ENCODE data around the gene TLR5.
A peak's percentile ranks its signal among the peaks of the same experiment; 100 is the strongest.
"Not testable (repeated sequence)": the region's sequence is repeated elsewhere in the genome, so short reads cannot be mapped to it uniquely, and the experiment has no call there.

TLR5 gene, protein sequence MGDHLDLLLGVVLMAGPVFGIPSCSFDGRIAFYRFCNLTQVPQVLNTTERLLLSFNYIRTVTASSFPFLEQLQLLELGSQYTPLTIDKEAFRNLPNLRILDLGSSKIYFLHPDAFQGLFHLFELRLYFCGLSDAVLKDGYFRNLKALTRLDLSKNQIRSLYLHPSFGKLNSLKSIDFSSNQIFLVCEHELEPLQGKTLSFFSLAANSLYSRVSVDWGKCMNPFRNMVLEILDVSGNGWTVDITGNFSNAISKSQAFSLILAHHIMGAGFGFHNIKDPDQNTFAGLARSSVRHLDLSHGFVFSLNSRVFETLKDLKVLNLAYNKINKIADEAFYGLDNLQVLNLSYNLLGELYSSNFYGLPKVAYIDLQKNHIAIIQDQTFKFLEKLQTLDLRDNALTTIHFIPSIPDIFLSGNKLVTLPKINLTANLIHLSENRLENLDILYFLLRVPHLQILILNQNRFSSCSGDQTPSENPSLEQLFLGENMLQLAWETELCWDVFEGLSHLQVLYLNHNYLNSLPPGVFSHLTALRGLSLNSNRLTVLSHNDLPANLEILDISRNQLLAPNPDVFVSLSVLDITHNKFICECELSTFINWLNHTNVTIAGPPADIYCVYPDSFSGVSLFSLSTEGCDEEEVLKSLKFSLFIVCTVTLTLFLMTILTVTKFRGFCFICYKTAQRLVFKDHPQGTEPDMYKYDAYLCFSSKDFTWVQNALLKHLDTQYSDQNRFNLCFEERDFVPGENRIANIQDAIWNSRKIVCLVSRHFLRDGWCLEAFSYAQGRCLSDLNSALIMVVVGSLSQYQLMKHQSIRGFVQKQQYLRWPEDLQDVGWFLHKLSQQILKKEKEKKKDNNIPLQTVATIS

DNA sequence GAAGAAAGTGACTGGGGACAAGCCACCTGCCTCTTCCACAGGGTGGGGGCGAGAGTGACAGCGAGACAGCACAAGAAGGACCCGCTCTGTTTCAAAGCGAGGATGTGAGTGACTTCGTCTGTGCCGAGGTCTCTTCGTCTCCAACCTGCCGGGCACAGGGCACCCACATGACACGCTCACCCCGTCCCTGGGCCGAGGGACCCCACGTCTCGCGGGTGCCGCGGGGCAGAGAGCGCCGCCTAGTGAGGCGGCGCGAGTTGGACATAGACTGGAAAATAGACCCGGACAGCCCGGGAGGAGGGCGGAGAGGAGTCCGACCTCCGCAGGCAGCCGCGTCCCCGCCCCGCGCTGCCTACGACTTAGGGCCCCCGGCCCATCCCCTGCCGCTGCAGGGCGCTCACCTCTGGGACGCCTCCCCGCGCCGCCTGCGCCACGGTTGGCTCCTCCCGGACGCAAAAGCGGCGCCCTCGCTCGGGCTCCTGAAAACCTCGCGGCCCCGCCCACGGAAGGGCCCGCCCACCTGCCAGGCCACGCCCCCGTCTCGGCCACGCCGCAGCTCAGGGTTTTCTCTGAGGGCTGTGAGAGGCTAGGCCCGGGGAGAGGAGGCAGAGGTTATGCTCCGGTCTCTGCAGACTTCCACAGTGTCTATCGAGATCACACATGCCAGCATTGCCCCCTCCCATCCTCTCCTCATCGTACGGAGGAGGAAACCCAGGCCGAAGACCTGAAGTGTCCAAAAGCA is at the start of gene TLR5:
TSS of gene TLR5 (minus strand) at position 454 of the 742 bp plus-strand sequence. CDS start 30,217 bp downstream, outside the sequence.
- peak; percentile 95 for DNase-seq

DNA sequence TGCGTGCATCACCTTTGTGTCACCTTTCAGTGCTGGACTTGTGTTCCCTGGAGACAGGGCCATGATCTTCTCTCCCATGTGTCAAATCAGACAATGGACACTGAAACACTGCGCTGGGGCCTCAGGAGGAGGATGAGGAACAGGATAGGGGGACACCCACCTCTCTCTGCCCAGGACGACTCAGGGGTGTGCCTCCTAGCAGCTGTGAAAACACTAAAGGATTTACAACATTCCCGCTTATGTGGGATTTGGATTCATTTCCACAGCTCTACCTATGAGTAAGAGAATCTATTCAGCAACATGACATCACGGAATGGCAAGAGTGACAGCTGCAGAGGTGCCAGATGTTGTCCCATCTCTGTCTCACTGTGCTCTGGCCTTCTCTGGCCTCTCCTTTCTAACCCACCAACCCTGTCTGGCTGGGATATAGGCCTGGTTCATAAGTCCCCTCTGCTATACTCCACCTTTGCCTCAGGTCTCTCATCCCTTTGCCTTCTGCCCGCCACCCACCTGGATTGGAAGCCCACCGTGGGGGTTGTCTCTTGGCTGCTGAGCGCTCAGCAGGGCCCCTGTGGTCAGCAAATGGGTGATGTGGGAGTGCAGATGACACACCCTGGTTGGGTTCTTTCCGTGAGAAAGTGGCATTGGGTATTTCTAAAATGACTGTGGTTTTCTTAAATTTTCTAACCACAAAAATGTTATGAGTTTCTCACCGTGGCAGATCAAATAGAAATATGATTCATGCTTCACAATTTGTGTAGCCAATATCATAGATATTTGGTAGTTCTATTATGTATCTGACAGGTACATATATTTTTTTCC is 47.1 kb upstream of the TLR5 start:
- peak; percentile 75 for DNase-seq

DNA sequence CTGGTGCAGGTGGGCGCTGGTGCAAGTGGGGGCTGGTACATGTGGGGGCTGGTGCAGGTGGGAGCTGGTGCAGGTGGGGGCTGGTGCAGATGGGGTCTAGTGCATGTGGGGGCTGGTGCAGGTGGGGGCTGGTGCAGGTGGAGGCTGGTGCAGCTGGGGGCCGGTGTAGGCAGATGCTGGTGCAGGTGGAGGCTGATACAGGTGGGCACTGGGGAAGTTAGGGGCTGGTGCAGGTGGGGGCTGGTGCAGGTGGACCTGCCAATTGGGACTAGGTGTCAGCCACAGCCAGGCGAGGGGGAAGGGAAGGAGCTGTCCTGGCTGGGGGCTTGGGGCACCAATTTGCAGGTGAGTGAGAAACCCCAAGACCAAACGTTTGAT is 46.5 kb upstream of the TLR5 start:
- DNase-seq = no peak

DNA sequence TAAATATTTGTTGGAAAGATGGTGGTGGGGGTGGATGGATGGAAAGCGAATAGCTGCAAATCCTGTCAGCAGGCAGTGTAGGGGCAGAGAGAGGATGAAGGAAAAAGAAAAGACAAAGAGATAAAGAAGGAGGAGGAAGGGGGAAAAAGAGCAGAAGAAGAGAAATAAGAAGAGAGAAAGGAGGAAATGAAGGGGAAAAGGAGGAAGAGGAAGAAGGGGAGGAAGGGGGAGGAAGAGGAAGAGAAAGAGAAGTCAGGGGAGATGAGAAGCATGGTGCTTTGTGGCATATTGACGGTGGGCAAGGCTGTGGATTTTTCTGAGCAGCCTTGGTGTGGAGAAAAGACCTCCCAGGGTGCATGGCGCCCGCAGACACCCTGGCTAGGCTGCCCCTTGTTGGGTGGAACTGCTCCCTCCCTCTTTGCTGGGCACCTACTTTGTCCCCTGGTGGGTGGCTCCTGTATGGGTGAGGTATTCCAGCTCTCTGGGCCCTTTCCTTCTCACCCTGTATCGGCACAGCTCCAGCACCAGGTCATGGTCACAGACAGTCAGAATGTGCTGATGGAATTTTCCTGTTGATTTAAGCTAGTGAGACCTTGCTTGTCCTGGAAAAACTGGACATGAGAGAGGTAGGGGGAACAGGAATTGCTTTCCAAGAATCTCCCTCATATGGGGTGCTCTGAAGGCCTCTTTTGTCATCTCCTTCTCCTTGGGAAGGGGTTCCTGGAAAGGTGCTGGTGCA is 45.7 kb upstream of the TLR5 start:
- DNase-seq = peak; percentile 21

DNA sequence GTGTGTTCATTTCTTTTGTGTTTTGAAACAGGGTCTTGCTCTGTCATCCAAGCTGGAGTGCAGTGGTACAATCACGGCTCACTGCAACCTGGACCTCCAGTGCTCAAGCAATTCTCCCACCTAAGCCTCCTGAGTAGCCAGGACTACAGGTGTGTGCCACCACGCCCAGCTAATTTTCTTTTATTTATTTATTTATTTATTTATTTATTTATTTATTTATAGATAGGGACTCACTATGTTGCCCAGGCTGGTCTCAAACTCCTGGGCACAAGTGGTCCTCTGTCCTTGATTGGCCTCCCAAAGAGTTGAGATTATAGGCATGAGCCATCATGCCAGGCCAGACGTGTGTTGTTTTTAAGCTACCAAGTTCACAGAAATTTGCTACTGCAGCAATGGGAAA is 43.8 kb upstream of the TLR5 start:
- no peak for DNase-seq

DNA sequence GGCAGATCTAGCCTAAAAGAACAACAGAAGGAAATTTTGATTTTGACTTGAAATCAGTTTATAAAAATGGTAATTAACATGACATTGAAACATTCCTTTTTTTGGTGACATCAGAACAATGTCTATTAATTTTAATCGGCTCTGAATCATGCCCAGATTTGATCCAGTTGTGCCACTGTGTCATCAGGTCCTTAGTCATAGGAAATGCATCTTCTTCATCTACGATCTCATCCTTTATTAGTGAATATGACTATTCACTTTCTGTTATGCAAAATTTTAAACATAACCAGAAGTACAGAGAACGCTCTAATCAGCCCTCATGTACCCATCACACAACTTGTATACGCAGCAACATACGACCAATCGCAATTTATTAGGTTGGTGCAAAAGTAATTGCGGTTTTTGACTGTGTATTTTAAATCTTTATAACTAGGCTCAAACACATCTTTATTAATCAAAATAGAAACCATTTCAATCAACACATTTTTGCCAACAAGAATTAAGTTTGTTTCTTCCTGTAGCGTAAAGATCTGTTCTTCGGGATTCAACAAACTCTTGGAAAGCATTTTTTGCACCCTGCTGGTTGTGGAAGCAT is 40.3 kb upstream of the TLR5 start:
- peak; percentile 1 for DNase-seq

DNA sequence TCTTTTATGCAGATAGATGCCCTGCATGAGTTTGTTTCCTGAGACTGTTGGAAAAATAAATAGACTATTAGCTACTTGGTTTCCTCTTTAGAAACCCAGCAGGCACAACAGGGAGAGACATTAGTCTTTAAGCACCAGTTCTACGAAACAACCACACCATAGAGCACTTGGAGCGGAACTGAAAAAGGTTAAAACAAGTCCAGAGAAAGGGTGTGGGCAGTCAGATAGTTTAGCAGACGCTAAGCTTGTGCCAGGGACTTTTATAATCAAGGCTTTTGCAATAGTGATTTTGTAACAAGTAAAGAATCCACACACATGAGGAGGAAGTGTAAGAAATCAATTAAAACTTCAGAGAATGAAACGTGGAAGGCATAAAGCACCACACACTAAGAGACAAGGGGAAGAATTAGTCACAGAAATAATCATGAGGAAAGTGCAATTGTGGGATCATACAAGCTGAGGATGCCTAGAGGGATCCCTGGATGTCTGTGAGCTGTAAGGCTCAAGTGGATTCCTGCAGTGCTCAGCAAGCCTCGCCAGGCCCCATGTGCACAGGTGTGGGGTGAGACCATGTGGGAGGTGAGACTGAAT is 37.8 kb upstream of the TLR5 start:
- DNase-seq = no peak

DNA sequence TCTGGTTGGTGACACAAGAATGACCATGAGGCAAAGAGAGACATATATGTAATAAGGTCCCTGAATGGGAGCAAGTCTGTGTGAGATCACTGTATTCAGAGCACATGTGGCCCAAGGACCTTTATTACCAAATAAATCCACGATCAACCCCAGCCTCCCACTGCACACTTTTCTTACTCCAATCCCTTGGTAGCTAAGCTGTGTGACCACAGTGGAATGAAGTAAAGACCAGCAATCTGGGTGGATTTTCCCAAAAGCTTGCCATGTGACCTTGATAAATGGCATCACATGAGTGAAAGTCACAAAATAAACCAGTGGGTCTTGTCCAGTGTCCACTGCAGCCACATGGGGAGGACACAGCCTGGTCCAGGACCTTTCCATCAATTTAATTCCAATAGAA is 36.7 kb upstream of the TLR5 start:
- no peak for DNase-seq

DNA sequence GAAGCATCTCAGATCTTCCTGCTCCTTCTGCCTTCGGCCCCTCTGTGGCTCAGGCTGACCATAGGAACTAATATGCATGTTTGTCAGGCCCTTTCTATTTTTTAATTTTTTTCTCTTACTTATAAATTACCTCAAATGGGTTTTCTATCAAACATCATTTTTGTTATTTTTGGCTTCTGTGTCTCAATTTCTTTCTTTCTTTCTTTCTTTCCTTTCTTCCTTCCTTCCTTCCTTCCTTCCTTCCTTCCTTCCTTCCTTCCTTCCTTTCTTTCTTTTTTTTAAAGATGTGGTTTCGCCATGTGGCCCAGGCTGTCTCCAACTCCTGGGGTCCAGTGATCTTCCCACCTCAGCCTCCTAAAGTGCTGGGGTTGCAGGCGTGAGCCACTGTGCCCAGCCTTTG is 36.2 kb upstream of the TLR5 start:
- no peak for DNase-seq

DNA sequence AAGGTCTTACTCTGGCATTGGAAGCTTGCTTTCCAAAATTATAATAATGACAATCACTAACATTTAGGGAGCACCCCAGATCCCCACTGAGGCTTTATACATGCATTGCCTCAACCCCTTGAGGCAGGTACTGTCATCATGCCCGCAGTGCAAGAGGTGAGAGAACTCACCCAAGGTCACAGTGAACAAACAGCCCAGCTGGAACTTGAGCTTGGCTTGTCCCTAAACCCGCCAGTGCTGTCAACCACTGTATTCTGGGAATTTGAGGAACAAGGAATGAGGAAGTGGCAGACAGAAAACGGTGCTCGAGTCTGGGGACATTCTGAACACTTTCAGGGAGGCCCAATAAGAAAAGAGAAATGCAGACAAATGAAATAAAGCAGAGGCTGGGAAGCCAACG is 34.6 kb upstream of the TLR5 start:
- DNase-seq = no peak

DNA sequence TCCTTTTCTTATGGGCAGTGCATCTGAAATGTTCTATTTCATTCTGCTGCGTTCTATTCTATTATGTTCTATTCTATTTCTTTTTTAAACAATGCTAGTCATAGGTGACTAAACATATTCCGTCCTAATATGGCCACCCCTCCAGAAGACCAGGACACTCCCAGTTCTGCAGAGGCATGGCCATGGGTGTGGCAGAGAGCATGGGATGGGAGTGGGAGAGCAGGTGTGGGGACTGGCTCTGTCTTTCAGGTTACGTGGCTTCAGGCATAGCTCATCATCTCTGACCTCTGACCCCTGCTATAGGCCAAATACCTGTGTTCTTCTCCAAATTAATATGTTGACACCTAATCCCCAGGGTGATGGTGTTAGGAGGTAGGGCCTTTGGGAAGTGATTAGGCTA is 33.4 kb upstream of the TLR5 start:
- DNase-seq = no peak

DNA sequence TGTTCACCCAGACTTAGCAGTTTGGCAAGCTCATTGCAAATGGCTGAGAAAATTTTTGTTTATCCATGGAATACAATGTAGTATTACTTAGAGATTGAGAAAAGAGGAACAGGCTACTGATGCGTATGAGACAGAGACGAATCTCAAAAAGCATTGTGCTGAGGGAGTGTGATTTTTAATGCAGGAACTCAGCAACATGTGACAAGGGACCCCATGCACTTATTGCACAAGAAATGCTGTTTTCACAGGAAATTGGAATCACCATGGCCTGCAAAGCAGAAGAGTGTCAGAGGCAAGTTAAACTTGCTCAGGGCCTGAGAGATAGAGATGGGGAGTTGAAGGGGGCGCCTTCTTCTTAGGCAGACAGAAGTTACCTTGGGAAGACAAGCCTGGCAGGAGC is 32.6 kb upstream of the TLR5 start:
- DNase-seq = no peak

DNA sequence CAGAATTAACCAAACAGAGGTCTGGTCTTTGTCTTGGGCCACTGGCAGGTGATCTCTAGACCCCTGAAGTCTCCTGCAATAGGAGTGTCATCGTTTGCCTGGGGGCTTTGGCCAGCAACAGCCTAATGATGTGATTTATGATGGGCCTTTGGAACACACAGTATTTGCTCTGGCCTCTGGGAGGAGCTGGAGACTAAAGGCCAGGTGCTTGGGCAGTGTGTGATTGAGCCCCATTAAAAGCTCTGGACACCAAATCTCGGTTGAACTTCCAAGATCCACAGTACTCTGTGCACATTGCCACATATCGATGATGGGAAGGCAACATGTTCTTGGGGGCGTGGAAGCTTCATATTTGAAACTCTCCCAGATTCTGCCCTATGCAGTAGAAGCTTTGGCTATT is 32.0 kb upstream of the TLR5 start:
- no peak for DNase-seq

DNA sequence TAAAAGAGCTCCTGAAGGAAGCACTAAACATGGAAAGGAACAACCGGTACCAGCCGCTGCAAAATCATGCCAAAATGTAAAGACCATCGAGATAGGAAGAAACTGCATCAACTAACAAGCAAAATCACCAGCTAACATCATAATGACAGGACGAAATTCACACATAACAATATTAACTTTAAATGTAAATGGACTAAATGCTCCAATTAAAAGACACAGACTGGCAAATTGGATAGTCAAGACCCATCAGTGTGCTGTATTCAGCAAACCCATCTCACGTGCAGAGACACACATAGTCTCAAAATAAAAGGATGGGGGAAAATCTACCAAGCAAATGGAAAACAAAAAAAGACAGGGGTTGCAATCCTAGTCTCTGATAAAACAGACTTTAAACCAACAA is 26.4 kb upstream of the TLR5 start:
- not testable (repeated sequence) for DNase-seq

DNA sequence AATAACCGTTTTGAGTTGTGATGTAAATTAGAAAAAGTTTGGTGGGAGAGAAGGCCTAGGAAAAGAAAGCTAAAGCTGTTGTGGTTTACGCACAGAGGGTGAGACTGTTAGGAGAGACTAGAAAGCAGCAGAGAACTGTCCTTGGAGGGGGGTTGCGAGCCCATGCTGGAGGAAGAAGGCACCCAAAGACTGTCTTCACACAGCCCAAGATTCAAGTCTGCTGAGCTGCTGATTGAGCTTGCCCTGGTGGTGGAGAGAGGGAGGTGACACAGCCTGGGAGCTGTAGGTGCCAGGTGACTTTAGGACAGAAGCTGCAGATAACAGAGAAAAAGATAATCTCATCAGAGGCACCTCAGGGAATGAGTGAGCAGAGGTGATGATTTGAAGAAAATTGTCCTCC is 18.3 kb upstream of the TLR5 start:
- DNase-seq = no peak

DNA sequence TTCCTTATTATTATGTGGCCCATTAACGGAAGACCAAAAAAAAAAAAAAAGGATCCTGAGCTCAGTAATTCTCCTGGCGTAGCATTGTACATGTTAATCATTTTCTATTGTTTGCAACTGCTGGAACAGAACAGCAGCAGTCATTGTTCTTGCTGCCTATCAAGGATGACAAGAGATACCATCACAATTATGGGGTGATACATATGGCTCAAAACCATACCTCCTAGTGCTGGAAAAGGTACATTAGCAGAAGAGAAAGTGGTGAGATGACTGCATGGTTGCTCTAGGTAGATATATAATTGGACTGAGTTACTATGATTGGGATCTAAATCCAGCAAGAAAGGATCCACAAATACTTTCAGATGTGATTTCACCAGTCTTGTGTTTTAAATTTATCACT is 13.3 kb upstream of the TLR5 start:
- DNase-seq = no peak

DNA sequence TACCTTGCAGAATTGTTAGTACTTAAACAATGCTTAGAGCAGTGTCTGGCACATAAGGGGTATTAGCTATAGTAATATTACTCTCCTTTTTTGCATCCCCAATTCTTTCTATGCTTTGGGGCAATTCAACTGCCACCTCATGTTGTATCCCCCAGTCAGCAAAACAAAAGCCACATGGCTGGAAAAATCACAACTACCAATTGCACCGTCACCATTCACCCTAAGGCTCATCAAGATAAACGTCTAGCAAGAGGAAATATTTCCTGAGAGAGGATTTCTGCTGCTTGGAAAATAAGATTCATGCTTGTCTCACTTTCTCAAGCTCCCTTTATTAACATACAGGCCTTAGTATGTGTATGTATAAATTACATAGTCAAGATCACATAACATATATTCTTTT is 12.1 kb upstream of the TLR5 start:
- DNase-seq = no peak

DNA sequence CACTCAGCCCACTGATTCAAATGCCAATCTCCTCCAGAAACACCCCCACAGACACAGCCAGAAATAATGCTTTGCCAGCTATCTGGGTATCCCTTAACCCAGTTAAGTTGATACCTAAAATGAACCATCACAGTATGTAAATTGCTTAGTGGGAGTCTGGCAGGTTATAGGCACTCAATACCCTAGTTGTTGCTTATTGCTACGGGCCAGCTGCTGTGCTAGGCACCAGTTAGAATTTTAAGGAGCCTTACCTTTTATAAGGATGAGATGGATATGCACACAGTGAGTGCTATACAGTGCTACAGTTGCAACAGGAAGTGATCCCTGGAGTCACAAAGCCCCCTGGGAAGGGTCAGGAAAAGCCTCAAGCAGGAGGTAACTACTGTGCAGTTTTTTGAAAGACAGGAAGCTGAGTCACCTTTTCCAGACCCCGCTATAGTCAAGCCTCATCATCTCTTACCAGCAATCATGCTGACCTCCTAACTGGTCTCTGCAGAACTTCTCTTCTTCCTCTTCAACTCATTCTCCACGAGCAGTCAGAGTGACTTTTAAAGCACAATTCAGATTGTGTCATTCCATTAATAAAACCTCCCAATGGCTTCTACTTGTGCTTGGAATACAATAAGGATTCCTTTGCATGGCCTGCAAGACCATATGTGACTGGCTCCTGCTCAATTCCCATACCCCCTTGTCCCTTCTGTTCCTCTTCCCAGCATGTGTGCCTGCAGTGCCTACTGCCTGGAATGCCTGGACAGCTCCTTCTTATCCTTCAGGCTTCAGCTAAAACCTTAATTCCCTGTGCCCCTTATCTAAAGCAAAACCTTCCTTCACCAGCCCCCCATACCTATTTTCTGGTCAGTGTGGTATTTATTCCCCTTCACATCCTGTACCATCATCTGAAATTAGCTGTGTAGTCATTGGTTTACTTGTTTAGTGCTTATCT is 10.4 kb upstream of the TLR5 start:
- no peak for DNase-seq

DNA sequence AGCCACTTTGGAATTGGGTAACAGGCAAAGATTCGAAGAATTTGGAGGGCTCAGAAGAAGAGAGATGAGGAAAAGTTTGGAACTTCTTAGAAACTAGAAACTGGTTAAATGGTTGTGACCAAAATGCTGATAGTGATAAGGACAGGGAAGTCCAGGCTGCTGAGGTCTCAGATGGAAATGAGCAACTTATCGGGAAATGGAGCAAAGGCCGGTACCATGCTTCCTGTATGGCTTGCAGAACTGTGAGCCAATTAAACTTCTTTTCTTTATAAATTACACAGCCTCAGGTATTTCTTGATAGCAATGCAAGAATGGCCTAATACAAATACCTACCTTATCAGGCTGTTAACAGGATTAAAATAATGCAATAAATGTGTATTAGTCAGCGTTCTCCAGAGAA is 9.4 kb upstream of the TLR5 start:
- DNase-seq = no peak

DNA sequence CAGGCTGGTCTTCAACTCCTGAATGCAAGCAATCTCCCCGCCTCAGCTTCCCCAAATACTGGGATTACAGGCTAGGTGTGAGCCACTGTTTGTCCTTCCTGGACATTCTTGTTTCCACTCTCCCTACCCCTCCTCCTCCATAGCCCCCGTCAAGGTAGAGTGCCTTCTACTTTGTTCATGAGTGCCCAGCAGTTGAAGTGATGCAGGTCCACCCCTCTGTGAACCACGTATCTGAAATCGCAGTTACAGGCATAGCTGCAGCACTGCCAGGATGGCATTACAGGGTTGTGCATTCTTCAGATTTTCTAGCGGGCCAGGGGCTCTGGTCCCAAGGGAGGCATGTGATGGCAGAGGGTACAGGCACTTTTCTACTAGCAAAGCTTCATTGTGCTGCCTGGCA is 7.4 kb upstream of the TLR5 start:
- DNase-seq = no peak

Measured in stimulated activated CD8-positive, alpha-beta memory T cell treated with anti-CD3 and anti-CD28 coated beads, Interleukin-4, amount 100 ng/mL, for 48 hours (primary cell).